Endothelial cell of umbilical vein (primary cell): ENCODE measurements around the gene ITGB1BP1.

Experiments used
- POLR2A ChIP-seq: IDR thresholded peaks from 2 replicates; pipeline ENCODE4 v1.6.1; 2012; ENCODE audit warnings: low read depth, mild to moderate bottlenecking, control low read depth, low read length
- POLR2AphosphoS5 ChIP-seq: IDR thresholded peaks from 2 replicates; pipeline ENCODE4 v1.6.1; 2012; ENCODE audit warnings: low read depth, mild to moderate bottlenecking, control low read depth, low read length, moderate library complexity; ENCODE audit not compliant: insufficient read depth
- TF ChIP-seq, protein P1 (sequence below), 2 donors: IDR thresholded peaks; 1 replicate in 1 of 2; 2 replicates in 1 of 2; pipeline ENCODE4 v1.5.1; 2011; ENCODE audit warnings: low read length in 2 of 2, mild to moderate bottlenecking in 2 of 2, moderate library complexity in 2 of 2, control low read depth in 1 of 2, inconsistent platforms in 1 of 2, low read depth in 1 of 2; ENCODE audit not compliant: insufficient read depth in 1 of 2; ENCODE audit errors: extremely low read depth in 1 of 2

GRCh38 chr2:9392898-9393765, 30.2 kb downstream of the ITGB1BP1 start:
- TF ChIP-seq, protein P1, sequence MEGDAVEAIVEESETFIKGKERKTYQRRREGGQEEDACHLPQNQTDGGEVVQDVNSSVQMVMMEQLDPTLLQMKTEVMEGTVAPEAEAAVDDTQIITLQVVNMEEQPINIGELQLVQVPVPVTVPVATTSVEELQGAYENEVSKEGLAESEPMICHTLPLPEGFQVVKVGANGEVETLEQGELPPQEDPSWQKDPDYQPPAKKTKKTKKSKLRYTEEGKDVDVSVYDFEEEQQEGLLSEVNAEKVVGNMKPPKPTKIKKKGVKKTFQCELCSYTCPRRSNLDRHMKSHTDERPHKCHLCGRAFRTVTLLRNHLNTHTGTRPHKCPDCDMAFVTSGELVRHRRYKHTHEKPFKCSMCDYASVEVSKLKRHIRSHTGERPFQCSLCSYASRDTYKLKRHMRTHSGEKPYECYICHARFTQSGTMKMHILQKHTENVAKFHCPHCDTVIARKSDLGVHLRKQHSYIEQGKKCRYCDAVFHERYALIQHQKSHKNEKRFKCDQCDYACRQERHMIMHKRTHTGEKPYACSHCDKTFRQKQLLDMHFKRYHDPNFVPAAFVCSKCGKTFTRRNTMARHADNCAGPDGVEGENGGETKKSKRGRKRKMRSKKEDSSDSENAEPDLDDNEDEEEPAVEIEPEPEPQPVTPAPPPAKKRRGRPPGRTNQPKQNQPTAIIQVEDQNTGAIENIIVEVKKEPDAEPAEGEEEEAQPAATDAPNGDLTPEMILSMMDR (IDR thresholded peaks at IDR 0.05; ENCODE audit: extremely low read depth in 1 of 2, insufficient read depth in 1 of 2, low read depth in 1 of 2, low read length in 2 of 2), result no peak
- no peak for TF ChIP-seq POLR2AphosphoS5
- no peak for TF ChIP-seq POLR2A
